Heart left ventricle (tissue), 13 donors: ENCODE measurements around the gene RRP7A.
A peak's percentile ranks its signal among the peaks of the same experiment; 100 is the strongest.

Source experiments
- POLR2A ChIP-seq, 2 donors: fragments of 450-650 bp; IDR thresholded peaks; one replicate each; pipeline ENCODE4 v1.6.1; 2017; ENCODE audit warnings: antibody characterized with exemption in 2 of 2, mild to moderate bottlenecking in 2 of 2, moderate library complexity in 2 of 2
- TF ChIP-seq, protein P1 (sequence below), 12 donors: fragments of 200-600 bp; sonication (generic) in 4 of 12; IDR thresholded peaks; one replicate each; pipeline versions ENCODE4 v1.5.0 to v1.8.0; 2018 to 2022; ENCODE audit warnings: antibody characterized with exemption in 12 of 12, mild to moderate bottlenecking in 5 of 12
- donor health status: ischemic (EF 13 %, LVEDD 7.1; RV severe dilation, severe dysfunction).
- donor health status: DM: no; HTN: yes; CAD: no.
- donor health status: DM: no; HTN: no; CAD: no.
- donor health status: ischemic (EF 25% LVEDD 6.9; RV normal size, moderate dysfunction).
- donor health status: ischemic (EF 25% LVEDD 5.7; RV mildly dilated, moderate dysfunction).
- donor health status: ischemic (EF 35%, LVEDD 5.7; RV mildly dilated, moderate dysfunction).
- donor health status: nonischemic (EF 11% LVEDD 7.7; RV severe dilation, severe dysfunction).
- donor health status: DM: yes; HTN: yes; CAD: no.
- donor health status: PGD.
- donor health status: ischemic (EF 29% LVEDD 5.4; RV normal size, mild dysfunction).
- donor health status: nonischemic (EF 23%, LVEDD 6.1; RV moderate dilation, normal function).

DNA sequence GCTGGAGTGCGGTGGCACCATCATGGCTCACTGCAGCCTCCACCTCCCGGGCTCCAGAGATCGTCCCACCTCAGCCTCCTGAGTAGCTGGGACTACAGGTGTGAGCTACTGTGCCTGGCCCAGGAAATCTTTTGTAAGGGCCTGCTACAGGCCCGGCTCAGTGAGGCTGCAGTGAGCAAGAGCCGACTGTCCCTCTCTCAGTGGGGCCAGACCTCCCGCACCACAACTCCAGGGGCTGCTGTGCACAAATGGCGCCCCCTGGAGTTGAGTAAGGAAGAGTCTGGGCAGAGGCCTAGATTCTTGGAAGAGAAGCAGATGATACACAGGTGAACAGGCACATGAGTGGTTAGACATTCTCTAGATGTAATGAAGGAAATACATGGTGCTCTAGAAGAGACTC, 41.2 kb upstream of the RRP7A start:
- TF ChIP-seq, protein P1, sequence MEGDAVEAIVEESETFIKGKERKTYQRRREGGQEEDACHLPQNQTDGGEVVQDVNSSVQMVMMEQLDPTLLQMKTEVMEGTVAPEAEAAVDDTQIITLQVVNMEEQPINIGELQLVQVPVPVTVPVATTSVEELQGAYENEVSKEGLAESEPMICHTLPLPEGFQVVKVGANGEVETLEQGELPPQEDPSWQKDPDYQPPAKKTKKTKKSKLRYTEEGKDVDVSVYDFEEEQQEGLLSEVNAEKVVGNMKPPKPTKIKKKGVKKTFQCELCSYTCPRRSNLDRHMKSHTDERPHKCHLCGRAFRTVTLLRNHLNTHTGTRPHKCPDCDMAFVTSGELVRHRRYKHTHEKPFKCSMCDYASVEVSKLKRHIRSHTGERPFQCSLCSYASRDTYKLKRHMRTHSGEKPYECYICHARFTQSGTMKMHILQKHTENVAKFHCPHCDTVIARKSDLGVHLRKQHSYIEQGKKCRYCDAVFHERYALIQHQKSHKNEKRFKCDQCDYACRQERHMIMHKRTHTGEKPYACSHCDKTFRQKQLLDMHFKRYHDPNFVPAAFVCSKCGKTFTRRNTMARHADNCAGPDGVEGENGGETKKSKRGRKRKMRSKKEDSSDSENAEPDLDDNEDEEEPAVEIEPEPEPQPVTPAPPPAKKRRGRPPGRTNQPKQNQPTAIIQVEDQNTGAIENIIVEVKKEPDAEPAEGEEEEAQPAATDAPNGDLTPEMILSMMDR (IDR thresholded peaks at IDR 0.05), result peak in 11 of 12 donors; percentile 30 to 59 (median 52)
- TF ChIP-seq POLR2A (IDR thresholded peaks at IDR 0.05), result no peak
